OCI-LY7 (cell line): ENCODE data around the gene RBBP8NL. TPM values are rescaled to one million over a fixed set of nuclear protein-coding genes. Genes with fewer than 3 reads are reported as not detected.

ENCODE experiments used
- BruUV-seq: library from RNA; stranded (reverse); fragments of 400-500 nt; replicated peaks from 2 replicates; lab custom pipeline; 2021; lab: Mats Ljungman, UMichigan
- CTCF ChIA-PET: fragments of 300-600 bp; sonication (Branson Sonifier 250); formaldehyde crosslinking; loops from one replicate; lab custom pipeline; 2022; ENCODE audit warnings: antibody characterized with exemption; ENCODE audit not compliant: unreplicated experiment; lab: Charles Lee
- POLR2A ChIA-PET: fragments of 300-600 bp; sonication (Branson Sonifier 250); formaldehyde crosslinking; loops from one replicate; lab custom pipeline; 2022; ENCODE audit warnings: antibody characterized with exemption; lab: Charles Lee
- DNase-seq: peaks from one replicate; pipeline ENCODE4 v3.0.0-alpha.2; 2015; ENCODE audit warnings: low spot score
- H2AFZ ChIP-seq: fragments of 200-600 bp; sonication (generic), shearing (Covaris generic); 2 replicates; pipeline ENCODE4 v1.6.1; 2014; ENCODE audit warnings: mild to moderate bottlenecking, antibody characterized with exemption, low read length, moderate library complexity
- H3K27ac ChIP-seq: fragments of 200-600 bp; sonication (generic); 2 replicates; pipeline ENCODE4 v1.5.1; 2014; ENCODE audit warnings: mixed run types, low read depth, mild to moderate bottlenecking, moderate library complexity, low read length, inconsistent platforms; ENCODE audit not compliant: poor library complexity, severe bottlenecking
- H3K36me3 ChIP-seq: fragments of 200-600 bp; sonication (generic); 2 replicates; pipeline ENCODE4 v1.6.1; 2014; ENCODE audit warnings: mild to moderate bottlenecking, antibody characterized with exemption, low read length, moderate library complexity, mixed read lengths; ENCODE audit not compliant: insufficient read depth
- H3K4me1 ChIP-seq: fragments of 200-600 bp; sonication (generic); 2 replicates; pipeline ENCODE4 v1.5.1; 2014; ENCODE audit warnings: mild to moderate bottlenecking, low read length; ENCODE audit not compliant: insufficient read depth, poor library complexity, severe bottlenecking
- H3K4me2 ChIP-seq: fragments of 200-600 bp; sonication (generic); 2 replicates; pipeline ENCODE4 v1.6.1; 2014; ENCODE audit warnings: mild to moderate bottlenecking, low read length
- H3K4me3 ChIP-seq: fragments of 200-600 bp; sonication (generic); 2 replicates; pipeline ENCODE4 v1.5.1; 2014; ENCODE audit warnings: mild to moderate bottlenecking, low read depth, low read length; ENCODE audit not compliant: poor library complexity, severe bottlenecking
- H3K79me2 ChIP-seq: fragments of 200-600 bp; sonication (generic); 2 replicates; pipeline ENCODE4 v1.6.1; 2016; ENCODE audit warnings: low read depth, mild to moderate bottlenecking, low read length, moderate library complexity, mixed read lengths; ENCODE audit not compliant: insufficient read depth
- H3K9me2 ChIP-seq: fragments of 200-600 bp; sonication (generic); 2 replicates; pipeline ENCODE4 v1.6.1; 2016; ENCODE audit warnings: mild to moderate bottlenecking, low read length, mixed read lengths; ENCODE audit not compliant: insufficient read depth
- H3K9me3 ChIP-seq: fragments of 200-600 bp; sonication (generic); 2 replicates; pipeline ENCODE4 v1.6.1; 2014; ENCODE audit warnings: mild to moderate bottlenecking, mixed run types, low read length, mixed read lengths
- H4K20me1 ChIP-seq: fragments of 200-600 bp; sonication (generic); 2 replicates; pipeline ENCODE4 v1.6.1; 2014; ENCODE audit warnings: mild to moderate bottlenecking, antibody characterized with exemption, low read length, moderate library complexity, mixed read lengths; ENCODE audit not compliant: insufficient read depth
- EZH2phosphoT487 ChIP-seq: fragments of 200-600 bp; sonication (generic); IDR thresholded peaks from 2 replicates; pipeline ENCODE4 v1.6.1; 2018; ENCODE audit warnings: low read depth, borderline replicate concordance, mild to moderate bottlenecking, mixed run types, antibody characterized with exemption, low read length, moderate library complexity, mixed read lengths
- intact Hi-C: fragments of 100-400 bp; cut with micrococcal nuclease; formaldehyde crosslinking; loops from one replicate; pipeline ENCODE4 v1.10.0; 2022; ENCODE audit not compliant: unreplicated experiment
- total RNA-seq, 2 experiments: library from RNA; depleted of rRNA in 1 of 2; stranded (reverse); fragments of >200 nt in 1 of 2; shearing (Covaris generic) in 1 of 2; gene quantifications; 2 replicates each; pipeline ENCODE4 v1.2.3, GENCODE V29; 2014 to 2022
- TF ChIP-seq, protein P1 (sequence below): fragments of 200-600 bp; sonication (generic); conservative IDR thresholded peaks from 2 replicates; pipeline ENCODE4 v1.5.1; 2014; ENCODE audit warnings: mild to moderate bottlenecking, antibody characterized with exemption, low read length, moderate library complexity, mixed read lengths

The RBBP8NL gene
- total RNA-seq, 2 experiments from 2014 or later = not detected

GRCh38 chr20:62436692-62437091, 9.4 kb upstream of the RBBP8NL start:
- Histone ChIP-seq H4K20me1 (no peaks in the 10 kb centered on the region), H3K36me3 (no peaks in the 10 kb centered on the region), H3K9me3 (no peaks in the 10 kb centered on the region), H3K79me2 (no peaks in the 10 kb centered on the region), H3K9me2 (no peaks in the 10 kb centered on the region), H2AFZ (no peak overlapping the region), H3K4me2 (no peak overlapping the region), H3K4me1 (no peaks in the 10 kb centered on the region), H3K4me3 (no peak overlapping the region), H3K27ac (no peak overlapping the region)
- no TSS peak for BruUV-seq
- POLR2A ChIA-PET = no interaction called here
- CTCF ChIA-PET = no interaction called here
- intact Hi-C loops = no loop called here
- TF ChIP-seq, protein P1, sequence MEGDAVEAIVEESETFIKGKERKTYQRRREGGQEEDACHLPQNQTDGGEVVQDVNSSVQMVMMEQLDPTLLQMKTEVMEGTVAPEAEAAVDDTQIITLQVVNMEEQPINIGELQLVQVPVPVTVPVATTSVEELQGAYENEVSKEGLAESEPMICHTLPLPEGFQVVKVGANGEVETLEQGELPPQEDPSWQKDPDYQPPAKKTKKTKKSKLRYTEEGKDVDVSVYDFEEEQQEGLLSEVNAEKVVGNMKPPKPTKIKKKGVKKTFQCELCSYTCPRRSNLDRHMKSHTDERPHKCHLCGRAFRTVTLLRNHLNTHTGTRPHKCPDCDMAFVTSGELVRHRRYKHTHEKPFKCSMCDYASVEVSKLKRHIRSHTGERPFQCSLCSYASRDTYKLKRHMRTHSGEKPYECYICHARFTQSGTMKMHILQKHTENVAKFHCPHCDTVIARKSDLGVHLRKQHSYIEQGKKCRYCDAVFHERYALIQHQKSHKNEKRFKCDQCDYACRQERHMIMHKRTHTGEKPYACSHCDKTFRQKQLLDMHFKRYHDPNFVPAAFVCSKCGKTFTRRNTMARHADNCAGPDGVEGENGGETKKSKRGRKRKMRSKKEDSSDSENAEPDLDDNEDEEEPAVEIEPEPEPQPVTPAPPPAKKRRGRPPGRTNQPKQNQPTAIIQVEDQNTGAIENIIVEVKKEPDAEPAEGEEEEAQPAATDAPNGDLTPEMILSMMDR = no peak
- TF ChIP-seq EZH2phosphoT487 = no peak
- no peak for DNase-seq

DNA sequence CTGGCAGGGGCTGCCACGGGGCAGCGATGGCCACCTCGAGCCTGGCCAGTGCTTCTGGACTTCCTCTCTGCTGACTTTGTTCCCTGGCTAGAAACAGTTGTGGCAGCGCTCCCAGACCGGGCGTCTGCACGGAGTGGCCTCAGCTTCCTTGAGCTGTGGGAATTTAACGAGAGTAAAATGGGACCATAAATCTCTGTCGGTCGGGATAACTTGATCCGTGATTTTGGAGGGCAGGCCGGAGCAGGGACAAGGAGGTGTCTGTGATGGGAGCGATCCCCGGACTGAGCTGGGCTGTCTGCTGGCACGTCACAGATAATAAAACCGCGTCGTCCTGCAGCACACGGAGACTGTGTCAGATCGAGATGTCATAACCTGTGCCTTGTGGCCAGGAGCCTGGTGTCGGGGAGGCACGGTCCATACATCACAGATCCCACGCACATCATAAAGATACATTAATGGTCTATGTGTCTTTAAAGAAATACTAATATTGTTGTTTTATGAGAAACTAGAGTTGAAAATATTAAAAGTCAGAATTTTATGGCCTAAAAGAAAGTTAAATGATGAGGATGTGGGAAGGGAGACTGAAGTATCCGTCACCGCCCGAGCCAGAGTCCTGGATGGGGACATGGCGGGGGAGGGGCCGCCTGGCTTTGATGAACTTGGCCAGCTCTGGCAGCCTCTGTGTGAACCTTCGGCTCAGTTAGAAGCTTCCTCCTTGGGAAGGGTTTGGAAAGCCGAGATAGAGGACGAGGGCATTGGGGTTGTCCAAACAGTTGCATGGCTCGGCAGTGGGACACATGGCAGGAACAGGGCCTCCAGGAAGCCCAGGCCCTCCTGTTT, 6.5 kb upstream of the RBBP8NL start:
- no peaks in the 10 kb centered on the region for H4K20me1 ChIP-seq
- CTCF ChIA-PET = no interaction called here
- H2AFZ ChIP-seq = no peak overlapping the region

More for the DNA sequence above, 6.5 kb upstream of the RBBP8NL start:
- DNase-seq = no peak
- no peaks in the 10 kb centered on the region for H3K9me2 ChIP-seq
- H3K9me3 ChIP-seq = no peaks in the 10 kb centered on the region
- H3K4me2 ChIP-seq = no peak overlapping the region
- no peaks in the 10 kb centered on the region for H3K36me3 ChIP-seq
- intact Hi-C loops = no loop called here
- H3K4me3 ChIP-seq = no peak overlapping the region
- no peaks in the 10 kb centered on the region for H3K79me2 ChIP-seq
- no peak overlapping the region for H3K27ac ChIP-seq
- no TSS peak for BruUV-seq
- POLR2A ChIA-PET = no interaction called here
- TF ChIP-seq EZH2phosphoT487 = no peak
- TF ChIP-seq, protein P1 = no peak
- no peaks in the 10 kb centered on the region for H3K4me1 ChIP-seq
